ENCODE data around the gene PKNOX2.

Gene PKNOX2

GRCh38 chr11:125226706-125227105 is 62.2 kb downstream of the PKNOX2 start:
- no peaks in the 10 kb centered on the region for H3K9me3 ChIP-seq (ENCODE audit: control insufficient read depth, low read depth, low read length)
- H3K27me3 ChIP-seq (ENCODE audit: control insufficient read depth, insufficient read depth, low read length): no peaks in the 10 kb centered on the region
- H3K27ac ChIP-seq (ENCODE audit: low read length): no peak overlapping the region
- no peak overlapping the region for H3K9ac ChIP-seq (ENCODE audit: low read length)
- H3K4me3 ChIP-seq (ENCODE audit: low read length): no peak overlapping the region
- H3K36me3 ChIP-seq (ENCODE audit: control insufficient read depth, low read depth, low read length): no peaks in the 10 kb centered on the region
- peaks cover 26% of the 10 kb centered on the region for H3K4me1 ChIP-seq (ENCODE audit: control insufficient read depth, low read depth, low read length)

- H3K9ac ChIP-seq (ENCODE audit: low read length): no peak overlapping the region
- no peaks in the 10 kb centered on the region for H3K9me3 ChIP-seq (ENCODE audit: control insufficient read depth, low read depth, low read length)
- H3K27me3 ChIP-seq (ENCODE audit: control insufficient read depth, insufficient read depth, low read length): no peaks in the 10 kb centered on the region
- peaks cover 26% of the 10 kb centered on the region for H3K4me1 ChIP-seq (ENCODE audit: control insufficient read depth, low read depth, low read length)
- H3K4me3 ChIP-seq (ENCODE audit: low read length): no peak overlapping the region
- no peaks in the 10 kb centered on the region for H3K36me3 ChIP-seq (ENCODE audit: control insufficient read depth, low read depth, low read length)
- no peak overlapping the region for H3K27ac ChIP-seq (ENCODE audit: low read length)
Observed at GRCh38 chr11:125227151-125227550, 62.6 kb downstream of the PKNOX2 start.

GRCh38 chr11:125228445-125228844 is 63.9 kb downstream of the PKNOX2 start:
- Histone ChIP-seq H3K4me1 (ENCODE audit: control insufficient read depth, low read depth, low read length) (peaks cover 26% of the 10 kb centered on the region), H3K27ac (ENCODE audit: low read length) (no peak overlapping the region), H3K9me3 (ENCODE audit: control insufficient read depth, low read depth, low read length) (no peaks in the 10 kb centered on the region), H3K27me3 (ENCODE audit: control insufficient read depth, insufficient read depth, low read length) (no peaks in the 10 kb centered on the region), H3K4me3 (ENCODE audit: low read length) (no peak overlapping the region), H3K36me3 (ENCODE audit: control insufficient read depth, low read depth, low read length) (no peaks in the 10 kb centered on the region), H3K9ac (ENCODE audit: low read length) (no peak overlapping the region)

GRCh38 chr11:125228993-125229392 is 64.4 kb downstream of the PKNOX2 start:
- Histone ChIP-seq H3K4me3 (ENCODE audit: low read length) (no peak overlapping the region), H3K27me3 (ENCODE audit: control insufficient read depth, insufficient read depth, low read length) (no peaks in the 10 kb centered on the region)

GRCh38 chr11:125229916-125230315 is 65.4 kb downstream of the PKNOX2 start:
- no peaks in the 10 kb centered on the region for H3K36me3 ChIP-seq (ENCODE audit: control insufficient read depth, low read depth, low read length)
- H3K4me3 ChIP-seq (ENCODE audit: low read length): no peak overlapping the region
- H3K9ac ChIP-seq (ENCODE audit: low read length): no peak overlapping the region
- H3K27me3 ChIP-seq (ENCODE audit: control insufficient read depth, insufficient read depth, low read length): no peaks in the 10 kb centered on the region
- H3K4me1 ChIP-seq (ENCODE audit: control insufficient read depth, low read depth, low read length): peaks cover 17% of the 10 kb centered on the region
- H3K9me3 ChIP-seq (ENCODE audit: control insufficient read depth, low read depth, low read length): no peaks in the 10 kb centered on the region
- no peak overlapping the region for H3K27ac ChIP-seq (ENCODE audit: low read length)

More at GRCh38 chr11:125228993-125229392, 64.4 kb downstream of the PKNOX2 start:
- H3K36me3 ChIP-seq (ENCODE audit: control insufficient read depth, low read depth, low read length): no peaks in the 10 kb centered on the region
- peaks cover 25% of the 10 kb centered on the region for H3K4me1 ChIP-seq (ENCODE audit: control insufficient read depth, low read depth, low read length)
- H3K9ac ChIP-seq (ENCODE audit: low read length): no peak overlapping the region
- H3K27ac ChIP-seq (ENCODE audit: low read length): no peak overlapping the region
- no peaks in the 10 kb centered on the region for H3K9me3 ChIP-seq (ENCODE audit: control insufficient read depth, low read depth, low read length)

- Histone ChIP-seq H3K4me1 (ENCODE audit: control insufficient read depth, low read depth, low read length) (peaks cover 18% of the 10 kb centered on the region), H3K4me3 (ENCODE audit: low read length) (no peak overlapping the region), H3K36me3 (ENCODE audit: control insufficient read depth, low read depth, low read length) (no peaks in the 10 kb centered on the region), H3K27ac (ENCODE audit: low read length) (no peak overlapping the region), H3K27me3 (ENCODE audit: control insufficient read depth, insufficient read depth, low read length) (no peaks in the 10 kb centered on the region), H3K9ac (ENCODE audit: low read length) (no peak overlapping the region), H3K9me3 (ENCODE audit: control insufficient read depth, low read depth, low read length) (no peaks in the 10 kb centered on the region)
Observed at GRCh38 chr11:125233116-125233515, 68.6 kb downstream of the PKNOX2 start.

GRCh38 chr11:125233736-125234275 is 69.3 kb downstream of the PKNOX2 start:
- Histone ChIP-seq H3K36me3 (ENCODE audit: control insufficient read depth, low read depth, low read length) (no peaks in the 10 kb centered on the region), H3K27ac (ENCODE audit: low read length) (no peak overlapping the region), H3K4me1 (ENCODE audit: control insufficient read depth, low read depth, low read length) (peaks cover 11% of the 10 kb centered on the region), H3K9me3 (ENCODE audit: control insufficient read depth, low read depth, low read length) (no peaks in the 10 kb centered on the region), H3K9ac (ENCODE audit: low read length) (no peak overlapping the region), H3K4me3 (ENCODE audit: low read length) (no peak overlapping the region), H3K27me3 (ENCODE audit: control insufficient read depth, insufficient read depth, low read length) (no peaks in the 10 kb centered on the region)

GRCh38 chr11:125235071-125235471 is 70.5 kb downstream of the PKNOX2 start:
- H3K9me3 ChIP-seq (ENCODE audit: control insufficient read depth, low read depth, low read length): no peaks in the 10 kb centered on the region
- H3K27me3 ChIP-seq (ENCODE audit: control insufficient read depth, insufficient read depth, low read length): no peaks in the 10 kb centered on the region
- H3K27ac ChIP-seq (ENCODE audit: low read length): no peak overlapping the region

GRCh38 chr11:125236072-125236825 is 71.7 kb downstream of the PKNOX2 start:
- Histone ChIP-seq H3K4me3 (ENCODE audit: low read length) (no peak overlapping the region), H3K27ac (ENCODE audit: low read length) (no peak overlapping the region), H3K9me3 (ENCODE audit: control insufficient read depth, low read depth, low read length) (no peaks in the 10 kb centered on the region), H3K9ac (ENCODE audit: low read length) (no peak overlapping the region), H3K36me3 (ENCODE audit: control insufficient read depth, low read depth, low read length) (no peaks in the 10 kb centered on the region), H3K27me3 (ENCODE audit: control insufficient read depth, insufficient read depth, low read length) (no peaks in the 10 kb centered on the region), H3K4me1 (ENCODE audit: control insufficient read depth, low read depth, low read length) (peaks cover 18% of the 10 kb centered on the region)

More at GRCh38 chr11:125235071-125235471, 70.5 kb downstream of the PKNOX2 start:
- Histone ChIP-seq H3K36me3 (ENCODE audit: control insufficient read depth, low read depth, low read length) (no peaks in the 10 kb centered on the region), H3K4me1 (ENCODE audit: control insufficient read depth, low read depth, low read length) (peaks cover 13% of the 10 kb centered on the region), H3K9ac (ENCODE audit: low read length) (no peak overlapping the region), H3K4me3 (ENCODE audit: low read length) (no peak overlapping the region)

- no peak overlapping the region for H3K9ac ChIP-seq (ENCODE audit: low read length)
- no peaks in the 10 kb centered on the region for H3K27me3 ChIP-seq (ENCODE audit: control insufficient read depth, insufficient read depth, low read length)
- no peaks in the 10 kb centered on the region for H3K36me3 ChIP-seq (ENCODE audit: control insufficient read depth, low read depth, low read length)
- no peaks in the 10 kb centered on the region for H3K9me3 ChIP-seq (ENCODE audit: control insufficient read depth, low read depth, low read length)
- no peak overlapping the region for H3K27ac ChIP-seq (ENCODE audit: low read length)
- peaks cover 18% of the 10 kb centered on the region for H3K4me1 ChIP-seq (ENCODE audit: control insufficient read depth, low read depth, low read length)
- no peak overlapping the region for H3K4me3 ChIP-seq (ENCODE audit: low read length)
Observed at GRCh38 chr11:125239585-125240560, 75.3 kb downstream of the PKNOX2 start.

- Histone ChIP-seq H3K27ac (ENCODE audit: low read length) (no peak overlapping the region), H3K4me1 (ENCODE audit: control insufficient read depth, low read depth, low read length) (peaks cover 15% of the 10 kb centered on the region), H3K4me3 (ENCODE audit: low read length) (no peak overlapping the region), H3K27me3 (ENCODE audit: control insufficient read depth, insufficient read depth, low read length) (no peaks in the 10 kb centered on the region), H3K36me3 (ENCODE audit: control insufficient read depth, low read depth, low read length) (no peaks in the 10 kb centered on the region), H3K9ac (ENCODE audit: low read length) (no peak overlapping the region), H3K9me3 (ENCODE audit: control insufficient read depth, low read depth, low read length) (no peaks in the 10 kb centered on the region)
Observed at GRCh38 chr11:125241104-125241503, 76.6 kb downstream of the PKNOX2 start.

All from iPS-18a (cell line).